Measurements from ENCODE around the gene IGSF21. TPM values are rescaled to one million over a fixed set of nuclear protein-coding genes. Genes with fewer than 3 reads are reported as not detected.

Gene IGSF21
- polyA plus RNA-seq, 1 donor (not counting 4 experiments of a cell fraction or from before 2014, with no cell fraction given) = not detected

- Histone ChIP-seq H3K27me3 (ENCODE audit: control insufficient read depth, extremely low read depth, insufficient read depth, low read length) (no peaks in the 10 kb centered on the region), H3K9ac (ENCODE audit: control insufficient read depth, extremely low read depth, insufficient read depth, low read length) (no peak overlapping the region), H3K27ac (ENCODE audit: control insufficient read depth, insufficient read depth, low read length) (no peak overlapping the region), H4K20me1 (ENCODE audit: control insufficient read depth, extremely low read depth, insufficient read depth, low read length) (no peaks in the 10 kb centered on the region), H2AFZ (ENCODE audit: control insufficient read depth, low read length) (no peak overlapping the region), H3K4me2 (ENCODE audit: control insufficient read depth, extremely low read depth, insufficient read depth, low read depth, low read length) (no peak overlapping the region), H3K4me1 (ENCODE audit: control insufficient read depth, extremely low read depth, insufficient read depth, low read length) (no peaks in the 10 kb centered on the region), H3K79me2 (ENCODE audit: control insufficient read depth, insufficient read depth, low read length) (no peaks in the 10 kb centered on the region), H3K9me3 (ENCODE audit: control insufficient read depth, low read depth, low read length) (no peaks in the 10 kb centered on the region), H3K9me1 (ENCODE audit: control insufficient read depth, extremely low read depth, insufficient read depth, low read length) (no peaks in the 10 kb centered on the region), H3K4me3 (ENCODE audit: control insufficient read depth in 2 of 3, extremely low read depth in 1 of 3, insufficient read depth in 2 of 3, low read depth in 1 of 3, low read length in 3 of 3) (no peak overlapping the region), H3K36me3 (ENCODE audit: control insufficient read depth in 2 of 2, extremely low read depth in 1 of 2, insufficient read depth in 2 of 2, low read length in 2 of 2) (no peaks in the 10 kb centered on the region)
- no peak for FAIRE-seq
- DNase-seq (ENCODE audit: low read depth, low spot score) = no peak
- no peak for TF ChIP-seq CTCF (optimal IDR thresholded peaks at IDR 0.05 in 1 of 3, IDR thresholded peaks at IDR 0.05 in 1 of 3, conservative IDR thresholded peaks at IDR 0.05 in 1 of 3; ENCODE audit: extremely low read depth in 1 of 3, insufficient read depth in 2 of 3, low read length in 3 of 3)
- dilution Hi-C loops (cut with MboI; ENCODE audit: extremely low pct_ligation_motif_present, low sequenced_read_pairs) = no loop called here
Measured at GRCh38 chr1:18325136-18325535, 217.5 kb downstream of the IGSF21 start.

- H2AFZ ChIP-seq (ENCODE audit: control insufficient read depth, low read length) = no peak overlapping the region
- dilution Hi-C loops (cut with MboI; ENCODE audit: extremely low pct_ligation_motif_present, low sequenced_read_pairs) = no loop called here
- H3K4me2 ChIP-seq (ENCODE audit: control insufficient read depth, extremely low read depth, insufficient read depth, low read depth, low read length) = no peak overlapping the region
- H3K9me3 ChIP-seq (ENCODE audit: control insufficient read depth, low read depth, low read length) = no peaks in the 10 kb centered on the region
- no peak overlapping the region for H3K9ac ChIP-seq (ENCODE audit: control insufficient read depth, extremely low read depth, insufficient read depth, low read length)
- no peaks in the 10 kb centered on the region for H3K27me3 ChIP-seq (ENCODE audit: control insufficient read depth, extremely low read depth, insufficient read depth, low read length)
- TF ChIP-seq EZH2 (IDR thresholded peaks at IDR 0.05; ENCODE audit: low read length) (no peak), CTCF (optimal IDR thresholded peaks at IDR 0.05 in 1 of 3, IDR thresholded peaks at IDR 0.05 in 1 of 3, conservative IDR thresholded peaks at IDR 0.05 in 1 of 3; ENCODE audit: extremely low read depth in 1 of 3, insufficient read depth in 2 of 3, low read length in 3 of 3) (no peak)
- no peaks in the 10 kb centered on the region for H3K4me1 ChIP-seq (ENCODE audit: control insufficient read depth, extremely low read depth, insufficient read depth, low read length)
- H3K27ac ChIP-seq (ENCODE audit: control insufficient read depth, insufficient read depth, low read length) = no peak overlapping the region
- no peak for DNase-seq (ENCODE audit: low read depth, low spot score)
- H3K9me1 ChIP-seq (ENCODE audit: control insufficient read depth, extremely low read depth, insufficient read depth, low read length) = no peaks in the 10 kb centered on the region
- no peaks in the 10 kb centered on the region for H4K20me1 ChIP-seq (ENCODE audit: control insufficient read depth, extremely low read depth, insufficient read depth, low read length)
- no peak for FAIRE-seq
- no peaks in the 10 kb centered on the region for H3K79me2 ChIP-seq (ENCODE audit: control insufficient read depth, insufficient read depth, low read length)
- H3K36me3 ChIP-seq (ENCODE audit: control insufficient read depth in 2 of 2, extremely low read depth in 1 of 2, insufficient read depth in 2 of 2, low read length in 2 of 2) = no peaks in the 10 kb centered on the region
- H3K4me3 ChIP-seq (ENCODE audit: control insufficient read depth in 2 of 3, extremely low read depth in 1 of 3, insufficient read depth in 2 of 3, low read depth in 1 of 3, low read length in 3 of 3) = no peak overlapping the region
Measured at GRCh38 chr1:18326211-18326897, 218.8 kb downstream of the IGSF21 start.

Measured in keratinocyte (primary cell).